A549 treated with RU486 at 1 μM for 4 hours (cell line): Measurements from ENCODE around the gene NTRK1. TPM values are rescaled to one million over a fixed set of nuclear protein-coding genes. Genes with fewer than 3 reads are reported as not detected.

Experiments used
- total RNA-seq: library from RNA; stranded (reverse); fragments of 200-300 nt; extraction: Qiagen RNA extraction; gene quantifications from 5 replicates; pipeline ENCODE4 v1.2.3, GENCODE V29; 2022; ENCODE audit warnings: low read depth

NTRK1 gene
- total RNA-seq = 0.06 to 0.24 TPM (median 0.16 TPM) in 4 of 5 replicates, not detected in the other

DNA sequence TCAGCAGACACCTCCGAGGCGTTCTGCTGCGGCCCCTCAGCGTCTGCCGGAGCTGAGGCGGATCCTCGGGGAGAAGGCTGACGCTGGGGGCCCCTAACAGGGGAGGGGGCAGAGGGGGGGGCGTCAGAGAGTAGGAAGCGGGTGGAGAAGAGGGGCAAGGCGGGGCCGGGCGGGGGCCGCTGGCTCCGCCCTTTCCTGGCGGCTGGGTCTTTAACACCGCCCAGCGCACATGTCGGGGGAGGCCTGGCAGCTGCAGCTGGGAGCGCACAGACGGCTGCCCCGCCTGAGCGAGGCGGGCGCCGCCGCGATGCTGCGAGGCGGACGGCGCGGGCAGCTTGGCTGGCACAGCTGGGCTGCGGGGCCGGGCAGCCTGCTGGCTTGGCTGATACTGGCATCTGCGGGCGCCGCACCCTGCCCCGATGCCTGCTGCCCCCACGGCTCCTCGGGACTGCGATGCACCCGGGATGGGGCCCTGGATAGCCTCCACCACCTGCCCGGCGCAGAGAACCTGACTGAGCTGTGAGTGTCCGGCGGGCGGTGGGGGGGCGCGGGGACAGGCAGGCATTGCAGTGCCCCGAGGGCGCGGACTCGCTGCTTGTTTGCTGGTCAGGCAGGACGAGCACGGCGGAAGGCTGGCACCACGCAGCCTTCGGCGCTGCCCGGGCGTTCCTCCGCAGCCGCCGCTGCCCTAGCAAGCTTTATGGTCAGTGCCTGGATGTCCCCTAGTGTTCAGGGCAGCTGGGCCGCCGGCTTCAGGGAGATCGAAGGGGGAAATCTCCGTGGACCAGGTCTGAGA, at the start of gene NTRK1:
TSS of gene NTRK1 (plus strand) at position 238 of the 796 bp plus-strand sequence. CDS start at position 308, 70 bp downstream.

DNA sequence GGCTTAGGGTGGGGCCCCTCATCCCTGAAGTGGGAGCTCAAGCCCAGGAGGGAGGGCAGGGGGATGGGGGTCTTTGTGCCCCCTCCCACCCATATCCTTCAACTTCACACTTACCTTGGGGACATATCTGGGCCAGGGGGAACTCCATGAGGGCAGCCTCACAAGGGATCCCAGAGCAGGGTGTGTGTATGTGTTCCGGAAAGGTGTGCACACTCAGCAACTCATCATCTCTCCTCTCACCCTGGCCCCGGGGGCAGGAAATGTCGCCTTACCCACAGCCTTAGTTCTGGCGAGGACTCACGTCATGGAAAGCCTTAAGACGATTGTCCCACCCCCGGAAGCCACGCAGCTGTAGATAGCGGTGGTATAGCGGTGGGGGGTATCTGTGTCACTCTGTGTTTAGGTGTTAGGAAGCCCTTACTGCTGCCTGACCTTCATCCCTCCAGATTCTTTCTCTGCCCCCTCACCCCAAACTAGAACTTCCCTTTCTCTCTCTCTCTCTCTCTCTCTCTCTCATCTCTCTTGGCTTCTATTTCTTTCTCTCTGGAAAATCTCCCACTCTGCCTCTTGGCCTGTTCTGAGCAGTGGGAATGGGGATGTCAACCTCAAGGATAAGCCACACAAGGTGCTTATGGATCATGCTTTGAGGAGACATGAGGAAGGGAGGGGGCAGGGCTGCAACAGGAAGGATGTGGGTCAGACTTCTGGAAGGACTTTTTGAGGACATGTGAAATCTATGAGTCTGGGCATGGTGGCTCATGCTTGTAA, 43.9 kb upstream of the NTRK1 start, which contains the start of gene SH2D2A:
TSS of gene SH2D2A (minus strand) at position 288 of the 768 bp plus-strand sequence. CDS start at position 148, 140 bp downstream.

DNA sequence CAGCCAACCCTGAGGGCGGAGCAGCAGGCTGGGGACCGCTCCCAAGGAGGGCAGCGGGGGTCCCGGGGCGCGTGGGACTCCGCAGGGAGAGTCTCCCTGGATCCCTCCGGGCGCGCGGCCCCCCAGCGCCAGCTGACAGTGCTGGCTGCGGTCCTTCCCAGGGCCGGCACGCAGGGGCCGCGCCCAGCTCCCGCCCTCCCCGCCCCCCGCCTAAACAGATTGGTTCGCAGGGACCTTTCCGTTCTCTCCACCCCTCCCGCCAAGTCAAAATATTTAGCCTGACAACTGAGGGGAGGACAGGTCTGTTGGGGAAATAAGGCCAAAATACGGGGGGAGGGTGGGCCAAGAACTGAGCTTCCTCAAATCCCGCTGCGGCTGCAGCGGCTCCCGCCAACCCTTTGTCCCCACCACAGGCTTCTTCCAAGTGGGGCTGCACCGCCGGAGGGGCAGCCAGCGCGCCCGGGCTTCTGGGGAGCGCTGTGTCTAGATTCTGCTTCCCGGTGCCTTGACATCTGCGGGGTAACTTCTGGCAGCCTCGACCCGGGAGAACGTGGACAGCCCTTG, 1.6 kb upstream of the NTRK1 start, which contains the start of gene INSRR:
TSS of gene INSRR (minus strand) at position 159 of the 564 bp plus-strand sequence. CDS start 496 bp downstream, outside the sequence.

DNA sequence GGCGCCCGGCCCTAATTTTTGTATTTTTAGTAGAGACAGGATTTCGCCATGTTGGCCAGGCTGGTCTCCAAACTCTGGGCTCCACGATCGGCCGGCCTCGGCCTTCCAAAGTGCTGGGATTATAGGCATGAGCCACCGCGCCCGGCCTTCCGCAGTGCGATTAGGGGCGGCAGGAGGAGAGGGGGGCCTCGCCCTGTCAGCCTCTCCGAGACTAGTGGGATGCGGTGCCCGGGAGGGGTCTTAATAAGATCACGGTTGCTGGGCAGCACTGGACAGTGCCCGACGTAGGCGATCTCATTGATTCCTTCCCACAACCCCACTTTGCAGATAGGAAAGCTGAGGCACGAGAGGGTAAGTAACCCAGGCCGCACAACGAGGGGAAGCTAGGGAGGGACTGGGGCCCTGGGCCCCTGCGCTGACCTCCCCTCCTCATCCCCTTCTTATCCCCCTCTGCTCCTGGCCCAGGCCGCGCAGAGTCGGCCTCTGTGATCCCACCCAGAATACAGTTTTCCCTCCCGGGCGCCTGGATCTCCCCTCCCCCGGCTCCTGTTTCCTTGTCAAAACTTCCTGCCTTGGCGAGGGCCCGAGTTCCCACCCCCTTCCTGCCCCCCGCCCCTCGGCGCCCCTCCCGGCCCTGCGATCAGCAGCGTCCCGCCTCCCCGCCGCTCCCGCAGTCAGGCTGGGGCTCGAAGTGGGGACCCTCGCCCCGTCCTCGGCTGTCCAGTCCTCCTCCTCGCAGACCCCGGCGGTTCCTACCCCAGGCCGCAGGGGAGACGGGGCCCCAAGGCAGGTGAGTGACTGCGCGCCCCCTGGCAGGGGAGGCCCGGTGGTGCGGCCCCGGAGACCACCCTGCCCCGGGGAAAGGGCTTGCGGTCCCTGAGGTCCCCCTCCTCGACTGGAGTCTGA, 32.6 kb downstream of the NTRK1 start, which contains the start of gene PEAR1:
TSS of gene PEAR1 (plus strand) at position 671 of the 906 bp plus-strand sequence. CDS start 10,209 bp downstream, outside the sequence.

DNA sequence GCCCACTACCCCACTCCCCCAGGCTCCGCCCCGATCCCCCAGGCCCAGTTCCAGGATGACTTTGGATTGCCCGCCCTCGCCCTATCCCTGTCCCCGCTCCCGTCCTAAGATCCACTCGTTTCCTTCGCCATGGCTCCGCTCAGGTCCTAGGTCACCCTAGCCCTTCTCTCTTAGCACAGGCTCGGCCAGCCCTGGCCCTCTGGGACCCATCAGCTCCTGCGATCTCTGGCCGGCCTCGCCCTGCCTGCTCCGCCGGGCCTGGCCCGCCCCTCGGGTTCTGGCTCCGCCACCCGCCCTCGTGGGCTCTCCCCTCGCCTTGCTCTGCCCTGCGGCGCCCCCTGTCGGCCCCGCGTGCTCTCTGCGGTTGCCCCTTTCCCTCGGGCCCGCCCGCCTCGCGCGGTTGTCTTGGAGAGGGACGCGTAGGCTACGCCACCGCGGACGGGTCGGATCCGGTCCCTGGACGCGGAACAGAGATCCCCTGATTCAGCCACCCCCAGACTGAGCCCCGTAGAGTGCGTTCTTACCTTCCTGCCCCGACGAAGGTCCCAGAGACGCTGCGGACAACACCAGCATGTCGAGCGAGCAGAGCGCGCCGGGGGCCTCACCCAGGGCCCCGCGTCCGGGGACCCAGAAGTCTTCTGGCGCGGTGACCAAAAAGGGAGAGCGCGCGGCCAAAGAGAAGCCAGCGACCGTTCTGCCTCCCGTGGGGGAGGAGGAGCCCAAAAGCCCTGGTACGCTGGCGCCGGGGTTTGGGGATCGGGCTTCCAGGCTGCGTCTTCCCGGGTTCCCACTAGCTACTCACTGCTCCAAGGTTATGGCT, 59.8 kb downstream of the NTRK1 start, which contains the start of gene LRRC71:
TSS of gene LRRC71 (plus strand) at position 400 of the 820 bp plus-strand sequence. CDS start at position 572, 172 bp downstream.

Other genes with a start within 250 kb of the NTRK1 start
- 0.13 to 0.14 TPM in 2 of 5 replicates, not detected in the others for gene HAPLN2, start 241.4 kb upstream of the NTRK1 start, total RNA-seq
- gene BCAN, start 218.7 kb upstream of the NTRK1 start, total RNA-seq = 0.06 TPM in 1 of 5 replicates, not detected in the others
- gene NES, start 183.5 kb upstream of the NTRK1 start, total RNA-seq = 1.2 to 1.7 TPM (median 1.3 TPM) in 5 replicates
- 11.5 to 19.1 TPM (median 11.6 TPM) in 5 replicates for gene CRABP2, start 155.3 kb upstream of the NTRK1 start, total RNA-seq
- gene METTL25B, start 132.4 kb upstream of the NTRK1 start, total RNA-seq = 19.5 to 25.1 TPM (median 23.8 TPM) in 5 replicates
- 46.4 to 55.1 TPM (median 48.6 TPM) in 5 replicates for gene ISG20L2, start 132.1 kb upstream of the NTRK1 start, total RNA-seq
- 175 to 219 TPM (median 189 TPM) in 5 replicates for gene MRPL24, start 119.8 kb upstream of the NTRK1 start, total RNA-seq
- gene HDGF, start 109.2 kb upstream of the NTRK1 start, total RNA-seq = 455 to 489 TPM (median 463 TPM) in 5 replicates
- 67.6 to 90.1 TPM (median 73.5 TPM) in 5 replicates for gene PRCC, start 93.3 kb upstream of the NTRK1 start, total RNA-seq
- gene SH2D2A, start 44.0 kb upstream of the NTRK1 start, total RNA-seq = 2.1 to 5.6 TPM (median 3.6 TPM) in 5 replicates
- not detected in 5 replicates for gene INSRR, start 1.7 kb upstream of the NTRK1 start, total RNA-seq
- gene PEAR1, start 32.9 kb downstream of the NTRK1 start, total RNA-seq = 7.5 to 10.1 TPM (median 8.6 TPM) in 5 replicates
- 0.13 to 0.48 TPM (median 0.22 TPM) in 5 replicates for gene LRRC71, start 59.8 kb downstream of the NTRK1 start, total RNA-seq
- gene ARHGEF11, start 184.9 kb downstream of the NTRK1 start, total RNA-seq = 17.1 to 19.2 TPM (median 19.0 TPM) in 5 replicates
- gene ETV3L, start 238.9 kb downstream of the NTRK1 start, total RNA-seq = not detected in 5 replicates